AG04449 (cell line): ENCODE measurements around the gene FANCC.
A peak's percentile ranks its signal among the peaks of the same experiment; 100 is the strongest.

Source experiments
- CTCF ChIA-PET: fragments of 350-600 bp; formaldehyde crosslinking; extraction: SDS; loops from one replicate; lab custom pipeline; 2021; ENCODE audit warnings: antibody characterized with exemption; lab: Yijun Ruan, JAX
- POLR2A ChIA-PET: fragments of 400-600, 350-600 bp; formaldehyde crosslinking; extraction: SDS; loops from one replicate; lab custom pipeline; 2020; ENCODE audit warnings: antibody characterized with exemption, inconsistent platforms; lab: Yijun Ruan, JAX
- DNase-seq: peaks from one replicate; pipeline ENCODE4 v3.0.0-alpha.2; 2010; ENCODE audit warnings: low read depth, low spot score
- H3K4me3 ChIP-seq: 2 replicates; pipeline ENCODE4 v1.5.1; 2011; ENCODE audit warnings: low read depth, mild to moderate bottlenecking, control low read depth, low read length
- CTCF ChIP-seq: IDR thresholded peaks from one replicate; pipeline ENCODE4 v1.5.1; 2011; ENCODE audit warnings: mild to moderate bottlenecking, moderate library complexity, low read length, control low read depth, inconsistent platforms; ENCODE audit not compliant: insufficient read depth; ENCODE audit errors: missing control alignments

Gene FANCC

GRCh38 chr9:95215336-95215898 is 102.1 kb downstream of the FANCC start:
- H3K4me3 ChIP-seq: no peak overlapping the region
- ChIA-PET POLR2A (no interaction called here), CTCF (interaction anchor here (0.6 kb wide), 1 partner anchor 239 kb away, joined by 3 read pairs; no protein-coding TSS in a partner anchor)
- no peak for DNase-seq
- no peak for TF ChIP-seq CTCF

- CTCF ChIA-PET: no interaction called here
- POLR2A ChIA-PET: no interaction called here
- DNase-seq: no peak
- H3K4me3 ChIP-seq: no peak overlapping the region
- no peak for TF ChIP-seq CTCF
Observed at GRCh38 chr9:95213117-95213516, 104.4 kb downstream of the FANCC start.

- no peak for DNase-seq
- POLR2A ChIA-PET: no interaction called here
- H3K4me3 ChIP-seq: no peak overlapping the region
- CTCF ChIA-PET: interaction anchor here (0.8 to 1.2 kb wide), 4 partner anchors 12 to 58 kb away, joined by 3 read pairs; no protein-coding TSS in a partner anchor
- no peak for TF ChIP-seq CTCF
Observed at GRCh38 chr9:95211028-95211427, 106.5 kb downstream of the FANCC start.

GRCh38 chr9:95207403-95207802 is 110.1 kb downstream of the FANCC start:
- ChIA-PET POLR2A (no interaction called here), CTCF (no interaction called here)
- no peak for DNase-seq
- no peak for TF ChIP-seq CTCF
- H3K4me3 ChIP-seq: no peak overlapping the region

- peak overlapping the region; percentile 1 for H3K4me3 ChIP-seq
- DNase-seq: no peak
- no peak for TF ChIP-seq CTCF
- POLR2A ChIA-PET: no interaction called here
- CTCF ChIA-PET: interaction anchor here (1.5 kb wide), 1 partner anchor 38 kb away, joined by 4 read pairs; no protein-coding TSS in a partner anchor
Observed at GRCh38 chr9:95206143-95206542, 111.4 kb downstream of the FANCC start.

GRCh38 chr9:95204710-95205109 is 112.8 kb downstream of the FANCC start:
- no peak for TF ChIP-seq CTCF
- ChIA-PET CTCF (interaction anchor here (0.8 to 1.6 kb wide), 3 partner anchors 20 to 37 kb away, joined by 3 to 4 read pairs (median 4); no protein-coding TSS in a partner anchor), POLR2A (no interaction called here)
- DNase-seq: no peak
- H3K4me3 ChIP-seq: no peak overlapping the region
